NT2/D1 (cell line): Measurements from ENCODE around the gene BCL2L12.

Experiments
- YY1 ChIP-seq: IDR thresholded peaks from 2 replicates; pipeline ENCODE4 v1.6.1; 2011; ENCODE audit not compliant: insufficient read length, insufficient read depth
- ZNF274 ChIP-seq: IDR thresholded peaks from 2 replicates; pipeline ENCODE4 v1.6.1; 2011; ENCODE audit warnings: mild to moderate bottlenecking, low read depth, low read length

GRCh38 chr19:49665036-49665350, 740 bp upstream of the BCL2L12 start:
- no peak for TF ChIP-seq YY1
- no peak for TF ChIP-seq ZNF274
